NCI-H187 (cell line): ENCODE results near the gene RHOG.
"Not testable (repeated sequence)": the region's sequence is repeated elsewhere in the genome, so short reads cannot be mapped to it uniquely, and the experiment has no call there.

Source experiments
- DNase-seq, 2 experiments: peaks; one replicate each; lab custom pipeline; 2025; lab: John Stamatoyannopoulos, UW

The RHOG gene

GRCh38 chr11:3840870-3841425, at the start of gene RHOG:
Gene RHOG, minus strand, starts transcription at chr11:3840959. Its CDS starts 12,821 bp downstream, at chr11:3828138.
- DNase-seq, result peak in 1 of 2 experiments; percentile 58

GRCh38 chr11:3890014-3890413, 49.3 kb upstream of the RHOG start:
- no peak for DNase-seq

GRCh38 chr11:3888876-3889275, 48.1 kb upstream of the RHOG start:
- no peak for DNase-seq

GRCh38 chr11:3886985-3887384, 46.2 kb upstream of the RHOG start:
- no peak for DNase-seq

GRCh38 chr11:3885855-3886254, 45.1 kb upstream of the RHOG start:
- no peak for DNase-seq

- no peak for DNase-seq
These were observed 41.9 kb upstream of the RHOG start for GRCh38 chr11:3882655-3883054.

GRCh38 chr11:3880724-3881123, 40.0 kb upstream of the RHOG start:
- DNase-seq, result no peak

GRCh38 chr11:3879967-3880542, 39.3 kb upstream of the RHOG start:
- DNase-seq, result no peak

GRCh38 chr11:3879216-3879966, 38.6 kb upstream of the RHOG start:
- DNase-seq, result no peak

GRCh38 chr11:3878258-3878584, 37.5 kb upstream of the RHOG start:
- DNase-seq, result no peak

- DNase-seq, result no peak
These were observed 36.9 kb upstream of the RHOG start for GRCh38 chr11:3877364-3878257.

- DNase-seq, result no peak
These were observed 35.9 kb upstream of the RHOG start for GRCh38 chr11:3876613-3877012.

GRCh38 chr11:3873712-3874349, 33.1 kb upstream of the RHOG start:
- DNase-seq, result no peak

GRCh38 chr11:3867209-3868091, 26.7 kb upstream of the RHOG start:
- no peak for DNase-seq

- DNase-seq, result no peak
These were observed 26.1 kb upstream of the RHOG start for GRCh38 chr11:3866836-3867208.

- DNase-seq, result no peak
These were observed 25.4 kb upstream of the RHOG start for GRCh38 chr11:3866206-3866605.

GRCh38 chr11:3865388-3866193, 24.8 kb upstream of the RHOG start:
- no peak for DNase-seq

GRCh38 chr11:3861683-3862082, 20.9 kb upstream of the RHOG start:
- DNase-seq, result no peak

- not testable (repeated sequence) for DNase-seq
These were observed 20.2 kb upstream of the RHOG start for GRCh38 chr11:3860898-3861393.

- DNase-seq, result no peak
These were observed 19.6 kb upstream of the RHOG start for GRCh38 chr11:3860375-3860774.
